ENCODE measurements around the gene PRSS38.

Gene PRSS38

GRCh38 chr1:227815468-227816409, at the start of gene PRSS38:
PRSS38 (plus strand) TSS chr1:227815675; CDS start chr1:227815717, 42 bp downstream.
- no peak for DNase-seq (ENCODE audit: low read depth in 2 of 2)

- peak; percentile 30 to 57 for DNase-seq (ENCODE audit: low read depth in 2 of 2)
Observed at GRCh38 chr1:227766015-227766634, 49.4 kb upstream of the PRSS38 start.

GRCh38 chr1:227766653-227767277, 48.7 kb upstream of the PRSS38 start:
- DNase-seq (ENCODE audit: low read depth in 2 of 2): no peak

GRCh38 chr1:227767401-227768124, 47.9 kb upstream of the PRSS38 start:
- no peak for DNase-seq (ENCODE audit: low read depth in 2 of 2)

- DNase-seq (ENCODE audit: low read depth in 2 of 2): no peak
Observed at GRCh38 chr1:227768125-227768439, 47.4 kb upstream of the PRSS38 start.

- no peak for DNase-seq (ENCODE audit: low read depth in 2 of 2)
Observed at GRCh38 chr1:227768640-227769039, 46.8 kb upstream of the PRSS38 start.

- DNase-seq (ENCODE audit: low read depth in 2 of 2): no peak
Observed at GRCh38 chr1:227769047-227769935, 46.2 kb upstream of the PRSS38 start.

GRCh38 chr1:227769936-227770494, 45.5 kb upstream of the PRSS38 start:
- DNase-seq (ENCODE audit: low read depth in 2 of 2): no peak

- DNase-seq (ENCODE audit: low read depth in 2 of 2): no peak
Observed at GRCh38 chr1:227770812-227771211, 44.7 kb upstream of the PRSS38 start.

GRCh38 chr1:227771326-227771725, 44.1 kb upstream of the PRSS38 start:
- no peak for DNase-seq (ENCODE audit: low read depth in 2 of 2)

GRCh38 chr1:227771771-227772170, 43.7 kb upstream of the PRSS38 start:
- no peak for DNase-seq (ENCODE audit: low read depth in 2 of 2)

- DNase-seq (ENCODE audit: low read depth in 2 of 2): no peak
Observed at GRCh38 chr1:227773558-227773957, 41.9 kb upstream of the PRSS38 start.

GRCh38 chr1:227774051-227774731, 41.3 kb upstream of the PRSS38 start:
- no peak for DNase-seq (ENCODE audit: low read depth in 2 of 2)

- no peak for DNase-seq (ENCODE audit: low read depth in 2 of 2)
Observed at GRCh38 chr1:227774821-227775661, 40.4 kb upstream of the PRSS38 start.

GRCh38 chr1:227775841-227776240, 39.6 kb upstream of the PRSS38 start:
- DNase-seq (ENCODE audit: low read depth in 2 of 2): no peak

- DNase-seq (ENCODE audit: low read depth in 2 of 2): no peak
Observed at GRCh38 chr1:227776331-227776771, 39.1 kb upstream of the PRSS38 start.

GRCh38 chr1:227777156-227777555, 38.3 kb upstream of the PRSS38 start:
- no peak for DNase-seq (ENCODE audit: low read depth in 2 of 2)

GRCh38 chr1:227777646-227778045, 37.8 kb upstream of the PRSS38 start:
- no peak for DNase-seq (ENCODE audit: low read depth in 2 of 2)

- DNase-seq (ENCODE audit: low read depth in 2 of 2): no peak
Observed at GRCh38 chr1:227778401-227778947, 37.0 kb upstream of the PRSS38 start.
